H9 (cell line): ENCODE measurements around the gene FBXL7. TPM values are rescaled to one million over a fixed set of nuclear protein-coding genes. Genes with fewer than 3 reads are reported as not detected.

Source experiments
- DNase-seq: peaks from one replicate; pipeline ENCODE4 v3.0.0-alpha.2; 2017
- H2AFZ ChIP-seq: one replicate; pipeline ENCODE4 v1.6.1; 2013; ENCODE audit warnings: mild to moderate bottlenecking, low read length, control low read depth, moderate library complexity
- H2AK5ac ChIP-seq: 2 replicates; pipeline ENCODE4 v1.6.1; 2013; ENCODE audit warnings: low read length, control low read depth, mixed read lengths; ENCODE audit not compliant: insufficient read length
- H2BK120ac ChIP-seq: one replicate; pipeline ENCODE4 v1.6.1; 2013; ENCODE audit warnings: low read depth, mild to moderate bottlenecking, low read length, control low read depth, inconsistent platforms; ENCODE audit not compliant: poor library complexity, severe bottlenecking
- H2BK12ac ChIP-seq: 2 replicates; pipeline ENCODE4 v1.6.1; 2013; ENCODE audit warnings: low read length, control low read depth, mixed read lengths, low read depth; ENCODE audit not compliant: insufficient read length
- H2BK15ac ChIP-seq: 2 replicates; pipeline ENCODE4 v1.6.1; 2013; ENCODE audit warnings: low read depth, low read length, control low read depth
- H2BK20ac ChIP-seq: one replicate; pipeline ENCODE4 v1.6.1; 2013; ENCODE audit warnings: low read depth, mild to moderate bottlenecking, low read length, control low read depth, inconsistent platforms; ENCODE audit not compliant: poor library complexity, severe bottlenecking
- H2BK5ac ChIP-seq: 2 replicates; pipeline ENCODE4 v1.6.1; 2013; ENCODE audit warnings: low read length, control low read depth, mixed read lengths; ENCODE audit not compliant: insufficient read length
- H3K14ac ChIP-seq: 2 replicates; pipeline ENCODE4 v1.6.1; 2013; ENCODE audit warnings: low read length, control low read depth; ENCODE audit not compliant: insufficient read depth
- H3K18ac ChIP-seq: 2 replicates; pipeline ENCODE4 v1.6.1; 2013; ENCODE audit warnings: low read depth, mild to moderate bottlenecking, mixed read lengths, low read length, control low read depth; ENCODE audit not compliant: insufficient read length
- H3K23ac ChIP-seq: 2 replicates; pipeline ENCODE4 v1.6.1; 2013; ENCODE audit warnings: low read length, control low read depth, mixed read lengths, low read depth; ENCODE audit not compliant: insufficient read length
- H3K23me2 ChIP-seq: 2 replicates; pipeline ENCODE4 v1.6.1; 2013; ENCODE audit warnings: low read depth, mild to moderate bottlenecking, mixed read lengths, low read length, control low read depth; ENCODE audit not compliant: insufficient read length, poor library complexity, severe bottlenecking
- H3K27ac ChIP-seq: 2 replicates; pipeline ENCODE4 v1.5.1; 2013; ENCODE audit warnings: low read length, control low read depth, mixed read lengths, low read depth; ENCODE audit not compliant: insufficient read length
- H3K27me3 ChIP-seq: 2 replicates; pipeline ENCODE4 v1.6.1; 2013; ENCODE audit warnings: low read length, control low read depth, inconsistent platforms; ENCODE audit not compliant: insufficient read depth
- H3K4ac ChIP-seq: 2 replicates; pipeline ENCODE4 v1.6.1; 2013; ENCODE audit warnings: low read depth, mild to moderate bottlenecking, control low read depth, inconsistent platforms, low read length, moderate library complexity
- H3K4me1 ChIP-seq: 2 replicates; pipeline ENCODE4 v1.6.1; 2013; ENCODE audit warnings: low read length, control low read depth, inconsistent platforms; ENCODE audit not compliant: insufficient read depth
- H3K4me2 ChIP-seq: 2 replicates; pipeline ENCODE4 v1.6.1; 2013; ENCODE audit warnings: low read length, control low read depth, mixed read lengths; ENCODE audit not compliant: insufficient read length, insufficient read depth
- H3K56ac ChIP-seq: 2 replicates; pipeline ENCODE4 v1.6.1; 2013; ENCODE audit warnings: low read depth, mild to moderate bottlenecking, mixed read lengths, low read length, control low read depth; ENCODE audit not compliant: insufficient read length
- H3K79me1 ChIP-seq: 2 replicates; pipeline ENCODE4 v1.6.1; 2013; ENCODE audit warnings: low read depth, mild to moderate bottlenecking, moderate library complexity, low read length, control low read depth, inconsistent platforms; ENCODE audit not compliant: insufficient read depth, poor library complexity, severe bottlenecking
- H3K79me2 ChIP-seq: 2 replicates; pipeline ENCODE4 v1.6.1; 2013; ENCODE audit warnings: low read length, control low read depth, inconsistent platforms; ENCODE audit not compliant: insufficient read depth
- H3K9ac ChIP-seq: 2 replicates; pipeline ENCODE4 v1.6.1; 2013; ENCODE audit warnings: low read length, control low read depth, mixed read lengths; ENCODE audit not compliant: insufficient read length; ENCODE audit errors: extremely low read depth
- H3K9me3 ChIP-seq: one replicate; pipeline ENCODE4 v1.6.1; 2013; ENCODE audit warnings: low read depth, low read length, inconsistent platforms; ENCODE audit not compliant: control insufficient read depth
- H3T11ph ChIP-seq: one replicate; pipeline ENCODE4 v1.6.1; 2013; ENCODE audit warnings: mild to moderate bottlenecking, low read length, control low read depth, inconsistent platforms
- H4K20me1 ChIP-seq: one replicate; pipeline ENCODE4 v1.6.1; 2013; ENCODE audit not compliant: control insufficient read depth, insufficient read length, insufficient read depth
- H4K5ac ChIP-seq: 2 replicates; pipeline ENCODE4 v1.6.1; 2013; ENCODE audit warnings: low read depth, mild to moderate bottlenecking, mixed read lengths, low read length, control low read depth; ENCODE audit not compliant: insufficient read length
- H4K8ac ChIP-seq: replicated peaks from 2 replicates; pipeline ENCODE4 v1.6.1; 2013; ENCODE audit warnings: low read length, control low read depth, mixed read lengths, low read depth; ENCODE audit not compliant: insufficient read length
- H4K91ac ChIP-seq: 2 replicates; pipeline ENCODE4 v1.6.1; 2013; ENCODE audit warnings: low read depth, mild to moderate bottlenecking, moderate library complexity, mixed read lengths, low read length, control low read depth; ENCODE audit not compliant: insufficient read length
- H3K27ac Mint-ChIP-seq, 3 experiments: 2 replicates in 2 of 3; 3 replicates in 1 of 3; pipeline ENCODE4 v1.8.0; 2020 to 2021; ENCODE audit warnings: mixed read lengths in 3 of 3, mild to moderate bottlenecking in 1 of 3, moderate library complexity in 1 of 3
- H3K27me3 Mint-ChIP-seq: 2 replicates; pipeline ENCODE4 v1.8.0; 2021; ENCODE audit warnings: low read depth, mild to moderate bottlenecking, moderate library complexity, mixed read lengths
- H3K36me3 Mint-ChIP-seq, 3 experiments: 2 replicates in 2 of 3; 3 replicates in 1 of 3; pipeline ENCODE4 v1.8.0; 2020 to 2021; ENCODE audit warnings: low read depth in 3 of 3, mixed read lengths in 3 of 3; ENCODE audit not compliant: insufficient read depth in 1 of 3
- H3K4me1 Mint-ChIP-seq, 2 experiments: 2 replicates each; pipeline ENCODE4 v1.8.0; 2020; ENCODE audit warnings: mixed read lengths in 2 of 2
- H3K4me3 Mint-ChIP-seq, 2 experiments: 2 replicates in 1 of 2; 3 replicates in 1 of 2; pipeline ENCODE4 v1.8.0; 2020 to 2021; ENCODE audit warnings: mild to moderate bottlenecking in 2 of 2, mixed read lengths in 2 of 2, moderate library complexity in 1 of 2
- H3K9me3 Mint-ChIP-seq, 2 experiments: 2 replicates in 1 of 2; 3 replicates in 1 of 2; pipeline ENCODE4 v1.8.0; 2020; ENCODE audit warnings: mild to moderate bottlenecking in 2 of 2, mixed read lengths in 2 of 2, moderate library complexity in 1 of 2
- total RNA-seq: library from RNA; stranded (reverse); gene quantifications from 2 replicates; pipeline ENCODE4 v1.2.1, GENCODE V29; 2021
- TF ChIP-seq, protein P1 (sequence below): fragments of 200-600 bp; sonication (generic); conservative IDR thresholded peaks from 3 replicates; pipeline ENCODE4 v1.8.0; 2021; ENCODE audit warnings: antibody characterized with exemption, mild to moderate bottlenecking

FBXL7 gene
- total RNA-seq, 1 experiment from 2014 or later: 14.6 TPM

DNA sequence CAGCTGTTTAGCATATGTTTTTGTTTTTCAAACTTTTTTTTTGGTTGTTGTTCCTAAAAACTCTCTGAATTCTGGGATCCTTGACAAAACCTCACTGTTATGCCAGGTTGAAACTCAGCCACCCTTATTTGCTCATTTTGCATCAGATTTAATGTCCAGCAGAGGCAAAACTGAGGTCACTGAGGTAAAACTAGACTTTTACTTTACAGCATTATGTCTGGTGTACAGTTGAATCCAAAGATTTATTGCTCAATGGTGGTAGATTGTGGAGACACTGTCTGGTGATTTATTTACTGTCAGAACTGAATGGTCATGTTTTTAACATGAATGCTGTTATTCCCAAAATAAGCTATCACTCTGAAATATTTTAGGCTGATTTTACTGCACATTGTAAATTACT lies 87.9 kb downstream of the FBXL7 start:
- no peak overlapping the region for H2AFZ ChIP-seq
- H4K5ac ChIP-seq: no peak overlapping the region
- no peak overlapping the region for H3T11ph ChIP-seq
- H3K9ac ChIP-seq: no peak overlapping the region
- no peak overlapping the region for H3K27ac Mint-ChIP-seq
- H3K4me3 Mint-ChIP-seq: no peak overlapping the region
- H3K27me3 Mint-ChIP-seq: no peaks in the 10 kb centered on the region; the same call in 1 of the 2 replicates
- H4K91ac ChIP-seq: no peak overlapping the region
- no peak for DNase-seq
- H3K27me3 ChIP-seq: no peaks in the 10 kb centered on the region
- H3K18ac ChIP-seq: no peak overlapping the region
- no peak overlapping the region for H3K4me2 ChIP-seq
- H2BK12ac ChIP-seq: no peak overlapping the region
- H3K9me3 Mint-ChIP-seq: peaks cover 21 to 25% of the 10 kb centered on the region in 2 experiments
- H3K23ac ChIP-seq: no peak overlapping the region
- H3K56ac ChIP-seq: no peak overlapping the region
- H2BK120ac ChIP-seq: no peak overlapping the region
- H2AK5ac ChIP-seq: no peak overlapping the region
- H4K20me1 ChIP-seq: no peaks in the 10 kb centered on the region
- H4K8ac ChIP-seq: no peak overlapping the region
- H3K4me1 ChIP-seq: no peaks in the 10 kb centered on the region
- peaks cover 4 to 7% of the 10 kb centered on the region in 2 experiments; a peak in 3 of 4 replicates for H3K4me1 Mint-ChIP-seq
- H3K9me3 ChIP-seq: peaks cover 6% of the 10 kb centered on the region
- TF ChIP-seq, protein P1, sequence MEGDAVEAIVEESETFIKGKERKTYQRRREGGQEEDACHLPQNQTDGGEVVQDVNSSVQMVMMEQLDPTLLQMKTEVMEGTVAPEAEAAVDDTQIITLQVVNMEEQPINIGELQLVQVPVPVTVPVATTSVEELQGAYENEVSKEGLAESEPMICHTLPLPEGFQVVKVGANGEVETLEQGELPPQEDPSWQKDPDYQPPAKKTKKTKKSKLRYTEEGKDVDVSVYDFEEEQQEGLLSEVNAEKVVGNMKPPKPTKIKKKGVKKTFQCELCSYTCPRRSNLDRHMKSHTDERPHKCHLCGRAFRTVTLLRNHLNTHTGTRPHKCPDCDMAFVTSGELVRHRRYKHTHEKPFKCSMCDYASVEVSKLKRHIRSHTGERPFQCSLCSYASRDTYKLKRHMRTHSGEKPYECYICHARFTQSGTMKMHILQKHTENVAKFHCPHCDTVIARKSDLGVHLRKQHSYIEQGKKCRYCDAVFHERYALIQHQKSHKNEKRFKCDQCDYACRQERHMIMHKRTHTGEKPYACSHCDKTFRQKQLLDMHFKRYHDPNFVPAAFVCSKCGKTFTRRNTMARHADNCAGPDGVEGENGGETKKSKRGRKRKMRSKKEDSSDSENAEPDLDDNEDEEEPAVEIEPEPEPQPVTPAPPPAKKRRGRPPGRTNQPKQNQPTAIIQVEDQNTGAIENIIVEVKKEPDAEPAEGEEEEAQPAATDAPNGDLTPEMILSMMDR: no peak
- H3K79me1 ChIP-seq: no peaks in the 10 kb centered on the region
- H2BK20ac ChIP-seq: no peak overlapping the region
- no peak overlapping the region for H3K4ac ChIP-seq
- H3K79me2 ChIP-seq: 0 out of 2 replicates have a peak, but pooled peaks cover 2% of the 10 kb centered on the region
- H2BK5ac ChIP-seq: no peak overlapping the region
- no peaks in the 10 kb centered on the region for H3K23me2 ChIP-seq
- H3K27ac ChIP-seq: no peak overlapping the region
- peaks cover 19 to 36% (median 23%) of the 10 kb centered on the region in 3 experiments for H3K36me3 Mint-ChIP-seq
- no peak overlapping the region for H2BK15ac ChIP-seq
- no peak overlapping the region for H3K14ac ChIP-seq
